Gastroesophageal sphincter (tissue), 4 donors: ENCODE measurements around the gene FYB1. TPM values are rescaled to one million over a fixed set of nuclear protein-coding genes. Genes with fewer than 3 reads are reported as not detected.

Experiments
- ATAC-seq: fragments of 150-250 bp; one replicate; pipeline ENCODE4 v1.9.1; 2016; ENCODE audit warnings: mild to moderate bottlenecking, moderate library complexity
- H3K27ac ChIP-seq, 4 donors: fragments of 200-600 bp; sonication (generic) in 3 of 4; 1 replicate in 3 of 4; 2 replicates in 1 of 4; pipeline ENCODE4 v1.5.1; 2016 to 2019
- H3K27me3 ChIP-seq: fragments of 200-600 bp; sonication (generic); one replicate; pipeline ENCODE4 v1.5.1; 2019
- H3K36me3 ChIP-seq, 2 donors: fragments of 200-600 bp; sonication (generic); one replicate each; pipeline ENCODE4 v1.5.1; 2019; ENCODE audit warnings: control low read depth in 1 of 2
- H3K4me1 ChIP-seq, 3 donors: fragments of 200-600 bp; sonication (generic); 1 replicate in 2 of 3; 2 replicates in 1 of 3; pipeline ENCODE4 v1.5.1; 2016 to 2019; ENCODE audit warnings: control low read depth in 2 of 3
- H3K4me3 ChIP-seq, 2 donors: fragments of 200-600 bp; sonication (generic); one replicate each; pipeline ENCODE4 v1.5.1; 2019; ENCODE audit warnings: mild to moderate bottlenecking in 1 of 2, moderate library complexity in 1 of 2
- H3K9me3 ChIP-seq, 3 donors: fragments of 200-600 bp; sonication (generic); one replicate each; pipeline ENCODE4 v1.5.1; 2017 to 2019; ENCODE audit warnings: control low read depth in 2 of 3
- CTCF ChIP-seq, 4 experiments: fragments of 200-600 bp in 2 of 4; fragments of 450-650 bp in 2 of 4; sonication (generic) in 1 of 4; IDR thresholded peaks; one replicate each; pipeline ENCODE4 v1.5.1; 2017 to 2019; ENCODE audit warnings: antibody characterized with exemption in 4 of 4, mild to moderate bottlenecking in 2 of 4, moderate library complexity in 2 of 4
- EP300 ChIP-seq: sonication (generic); formaldehyde crosslinking; IDR thresholded peaks from one replicate; pipeline ENCODE4 v1.6.1; 2017; ENCODE audit warnings: antibody characterized with exemption, mild to moderate bottlenecking
- POLR2A ChIP-seq, 2 donors: fragments of 450-650 bp; IDR thresholded peaks; one replicate each; pipeline ENCODE4 v1.6.1; 2017; ENCODE audit warnings: antibody characterized with exemption in 2 of 2, mild to moderate bottlenecking in 2 of 2, moderate library complexity in 1 of 2
- POLR2AphosphoS5 ChIP-seq: sonication (generic); formaldehyde crosslinking; IDR thresholded peaks from one replicate; pipeline ENCODE4 v1.6.1; 2017; ENCODE audit warnings: antibody characterized with exemption
- WGBS, 2 donors: methylation state at CpG; one replicate each; pipeline ENCODE4 v1.1.5; 2018; ENCODE audit warnings: low coverage in 1 of 2; 5-methylcytosine and 5-hydroxymethylcytosine counted together
- total RNA-seq, 4 donors: library from RNA; depleted of rRNA; stranded (reverse); fragments of >200 nt; gene quantifications; one replicate each; pipeline ENCODE4 v1.1.0, GENCODE V29; 2016

The FYB1 gene
- total RNA-seq, 4 donors from 2014 or later = 2.5 to 9.3 (median 5.9) TPM

GRCh38 chr5:39160576-39161213 is 58.7 kb downstream of the FYB1 start:
- Histone ChIP-seq H3K4me1 (no peaks in the 10 kb centered on the region), H3K27me3 (no peaks in the 10 kb centered on the region), H3K9me3 (no peaks in the 10 kb centered on the region), H3K36me3 (no peaks in the 10 kb centered on the region), H3K4me3 (no peak overlapping the region), H3K27ac (no peak overlapping the region)
- WGBS, 2 donors = 68 to 73% methylated on average over 5 of the region's 5 CpGs
- ATAC-seq = no peak
- TF ChIP-seq EP300 (no peak), POLR2A (IDR thresholded peaks at IDR 0.05) (no peak), CTCF (IDR thresholded peaks at IDR 0.05) (no peak), POLR2AphosphoS5 (no peak)

GRCh38 chr5:39159811-39160490 is 59.4 kb downstream of the FYB1 start:
- Histone ChIP-seq H3K4me1 (no peaks in the 10 kb centered on the region), H3K27me3 (no peaks in the 10 kb centered on the region), H3K9me3 (no peaks in the 10 kb centered on the region), H3K27ac (no peak overlapping the region), H3K36me3 (no peaks in the 10 kb centered on the region), H3K4me3 (no peak overlapping the region)
- no peak for TF ChIP-seq POLR2A (IDR thresholded peaks at IDR 0.05)
- TF ChIP-seq EP300 = no peak
- 82 to 88% methylated on average over 3 of the region's 3 CpGs for WGBS, 2 donors
- ATAC-seq = no peak

- WGBS, 2 donors = 50 to 82% methylated on average over 2 of the region's 2 CpGs
- Histone ChIP-seq H3K4me1 (no peaks in the 10 kb centered on the region), H3K27me3 (no peaks in the 10 kb centered on the region), H3K4me3 (no peak overlapping the region), H3K27ac (no peak overlapping the region), H3K9me3 (no peaks in the 10 kb centered on the region), H3K36me3 (no peaks in the 10 kb centered on the region)
- TF ChIP-seq POLR2AphosphoS5 (no peak), EP300 (no peak), CTCF (IDR thresholded peaks at IDR 0.05) (no peak)
- ATAC-seq = no peak
These were observed 60.6 kb downstream of the FYB1 start for GRCh38 chr5:39158786-39159185.

GRCh38 chr5:39158127-39158593 is 61.2 kb downstream of the FYB1 start:
- Histone ChIP-seq H3K4me3 (no peak overlapping the region), H3K27ac (no peak overlapping the region), H3K4me1 (no peaks in the 10 kb centered on the region), H3K27me3 (no peaks in the 10 kb centered on the region), H3K36me3 (no peaks in the 10 kb centered on the region), H3K9me3 (no peaks in the 10 kb centered on the region)
- 57 to 93% methylated on average over 4 of the region's 4 CpGs for WGBS, 2 donors
- ATAC-seq = no peak
- TF ChIP-seq CTCF (IDR thresholded peaks at IDR 0.05) (no peak), POLR2A (IDR thresholded peaks at IDR 0.05) (no peak), POLR2AphosphoS5 (no peak), EP300 (no peak)

GRCh38 chr5:39157701-39158100 is 61.7 kb downstream of the FYB1 start:
- no peak for TF ChIP-seq POLR2A (IDR thresholded peaks at IDR 0.05)
- no peaks in the 10 kb centered on the region for H3K9me3 ChIP-seq
- no peak overlapping the region for H3K4me3 ChIP-seq
- ATAC-seq = no peak
- H3K4me1 ChIP-seq = no peaks in the 10 kb centered on the region
- no peaks in the 10 kb centered on the region for H3K36me3 ChIP-seq
- H3K27ac ChIP-seq = no peak overlapping the region
- H3K27me3 ChIP-seq = no peaks in the 10 kb centered on the region

- Histone ChIP-seq H3K4me1 (no peaks in the 10 kb centered on the region), H3K27me3 (no peaks in the 10 kb centered on the region), H3K27ac (no peak overlapping the region), H3K9me3 (no peaks in the 10 kb centered on the region), H3K4me3 (no peak overlapping the region), H3K36me3 (no peaks in the 10 kb centered on the region)
- no peak for ATAC-seq
- TF ChIP-seq CTCF (IDR thresholded peaks at IDR 0.05) = no peak
- no peak for TF ChIP-seq EP300
- no peak for TF ChIP-seq POLR2AphosphoS5
- no peak for TF ChIP-seq POLR2A (IDR thresholded peaks at IDR 0.05)
- WGBS, 2 donors = 73 to 88% methylated on average over 1 to 2 of the region's 4 CpGs
These were observed 63.3 kb downstream of the FYB1 start for GRCh38 chr5:39156082-39156481.
